ENCODE results near the gene SP9.

The SP9 gene

GRCh38 chr2:174328961-174329715 lies 5.6 kb upstream of the SP9 start:
- Histone ChIP-seq H3K4me1 (ENCODE audit: insufficient read depth, low read length) (peaks cover 11% of the 10 kb centered on the region), H3K9ac (ENCODE audit: low read depth, low read length) (peak overlapping the region; percentile 56; the same call in 1 of the 2 replicates)

DNA sequence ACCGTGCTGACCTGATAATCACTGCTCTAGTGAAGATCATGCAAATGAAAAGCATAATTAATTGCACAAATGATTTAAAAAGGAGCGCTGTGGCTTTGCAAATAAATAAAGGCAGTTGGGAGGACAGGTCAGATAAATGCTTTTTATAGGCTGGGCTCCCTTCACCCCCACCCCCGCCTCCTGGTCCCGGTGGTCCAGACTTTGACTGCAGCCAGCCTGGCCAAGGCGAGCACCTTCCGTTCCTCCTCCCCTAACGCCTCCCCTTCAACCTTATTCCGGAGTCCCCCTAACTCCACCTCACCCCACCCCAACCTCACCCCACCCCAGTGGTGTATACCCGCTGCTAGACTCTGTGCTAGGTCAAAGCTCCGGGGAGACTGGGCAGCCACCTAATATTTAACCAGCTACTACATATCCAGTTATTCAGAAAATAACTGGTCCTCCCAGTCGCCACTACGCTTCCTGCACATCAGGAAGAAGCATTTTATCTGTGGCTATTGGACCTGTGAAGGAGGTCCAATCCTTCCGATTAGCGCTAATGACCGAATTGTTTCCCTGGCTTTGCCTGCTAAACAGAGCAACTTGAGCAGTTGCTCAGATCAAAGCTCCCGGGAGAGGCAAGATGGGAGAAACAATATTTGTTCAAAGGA lies 3.7 kb upstream of the SP9 start:
- H3K9ac ChIP-seq (ENCODE audit: low read depth, low read length), result no peak overlapping the region
- no peaks in the 10 kb centered on the region for H3K9me3 ChIP-seq (ENCODE audit: control insufficient read depth, insufficient read depth, low read length)
- H3K4me1 ChIP-seq (ENCODE audit: insufficient read depth, low read length), result peaks cover 14% of the 10 kb centered on the region
- no peaks in the 10 kb centered on the region for H3K36me3 ChIP-seq (ENCODE audit: insufficient read depth, low read length)

More at GRCh38 chr2:174328961-174329715, 5.6 kb upstream of the SP9 start:
- no peaks in the 10 kb centered on the region for H3K36me3 ChIP-seq (ENCODE audit: insufficient read depth, low read length)
- no peaks in the 10 kb centered on the region for H3K9me3 ChIP-seq (ENCODE audit: control insufficient read depth, insufficient read depth, low read length)

GRCh38 chr2:174331595-174332216 lies 3.0 kb upstream of the SP9 start:
- Histone ChIP-seq H3K4me1 (ENCODE audit: insufficient read depth, low read length) (peaks cover 14% of the 10 kb centered on the region), H3K36me3 (ENCODE audit: insufficient read depth, low read length) (no peaks in the 10 kb centered on the region), H3K9ac (ENCODE audit: low read depth, low read length) (no peak overlapping the region; the same call in 1 of the 2 replicates), H3K9me3 (ENCODE audit: control insufficient read depth, insufficient read depth, low read length) (no peaks in the 10 kb centered on the region)

GRCh38 chr2:174332217-174332963 lies 2.4 kb upstream of the SP9 start:
- peaks cover 14% of the 10 kb centered on the region for H3K4me1 ChIP-seq (ENCODE audit: insufficient read depth, low read length)

GRCh38 chr2:174333017-174333371 lies 1.8 kb upstream of the SP9 start:
- H3K9me3 ChIP-seq (ENCODE audit: control insufficient read depth, insufficient read depth, low read length), result no peaks in the 10 kb centered on the region
- H3K36me3 ChIP-seq (ENCODE audit: insufficient read depth, low read length), result no peaks in the 10 kb centered on the region
- peaks cover 14% of the 10 kb centered on the region for H3K4me1 ChIP-seq (ENCODE audit: insufficient read depth, low read length)
- H3K9ac ChIP-seq (ENCODE audit: low read depth, low read length), result peak overlapping the region; percentile 35; the same call in 1 of the 2 replicates

More at GRCh38 chr2:174332217-174332963, 2.4 kb upstream of the SP9 start:
- Histone ChIP-seq H3K9me3 (ENCODE audit: control insufficient read depth, insufficient read depth, low read length) (no peaks in the 10 kb centered on the region), H3K9ac (ENCODE audit: low read depth, low read length) (peak overlapping the region; percentile 29; the same call in 1 of the 2 replicates), H3K36me3 (ENCODE audit: insufficient read depth, low read length) (no peaks in the 10 kb centered on the region)

GRCh38 chr2:174333372-174334277 lies 1.1 kb upstream of the SP9 start:
- peaks cover 14% of the 10 kb centered on the region for H3K4me1 ChIP-seq (ENCODE audit: insufficient read depth, low read length)
- peak overlapping the region; percentile 35; the same call in 1 of the 2 replicates for H3K9ac ChIP-seq (ENCODE audit: low read depth, low read length)
- no peaks in the 10 kb centered on the region for H3K9me3 ChIP-seq (ENCODE audit: control insufficient read depth, insufficient read depth, low read length)
- no peaks in the 10 kb centered on the region for H3K36me3 ChIP-seq (ENCODE audit: insufficient read depth, low read length)

- H3K9me3 ChIP-seq (ENCODE audit: control insufficient read depth, insufficient read depth, low read length), result no peaks in the 10 kb centered on the region
- peak overlapping the region; percentile 35; the same call in 1 of the 2 replicates for H3K9ac ChIP-seq (ENCODE audit: low read depth, low read length)
- H3K4me1 ChIP-seq (ENCODE audit: insufficient read depth, low read length), result peaks cover 14% of the 10 kb centered on the region
- no peaks in the 10 kb centered on the region for H3K36me3 ChIP-seq (ENCODE audit: insufficient read depth, low read length)
Measured at GRCh38 chr2:174334278-174334715, 457 bp upstream of the SP9 start.

- Histone ChIP-seq H3K4me1 (ENCODE audit: insufficient read depth, low read length) (peaks cover 18% of the 10 kb centered on the region), H3K9me3 (ENCODE audit: control insufficient read depth, insufficient read depth, low read length) (no peaks in the 10 kb centered on the region), H3K9ac (ENCODE audit: low read depth, low read length) (peak overlapping the region; percentile 55; the same call in 1 of the 2 replicates), H3K36me3 (ENCODE audit: insufficient read depth, low read length) (no peaks in the 10 kb centered on the region)
Measured at GRCh38 chr2:174335254-174335987, 667 bp downstream of the SP9 start.

DNA sequence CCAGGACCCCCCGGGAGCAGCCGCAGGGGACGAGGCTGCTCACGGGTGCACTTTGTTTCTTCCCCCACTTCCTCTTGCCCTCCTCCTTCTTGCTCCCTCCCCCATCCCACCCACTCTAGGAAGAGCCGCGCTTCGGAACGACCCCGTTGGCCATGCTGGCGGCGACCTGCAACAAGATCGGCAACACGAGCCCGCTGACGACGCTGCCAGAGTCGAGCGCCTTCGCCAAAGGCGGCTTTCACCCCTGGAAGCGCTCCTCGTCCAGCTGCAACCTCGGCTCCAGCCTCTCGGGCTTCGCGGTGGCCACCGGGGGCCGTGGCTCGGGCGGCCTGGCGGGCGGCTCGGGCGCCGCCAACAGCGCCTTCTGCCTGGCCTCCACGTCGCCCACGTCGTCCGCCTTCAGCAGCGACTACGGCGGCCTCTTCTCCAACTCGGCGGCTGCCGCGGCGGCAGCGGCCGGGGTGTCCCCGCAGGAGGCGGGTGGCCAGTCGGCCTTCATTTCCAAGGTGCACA lies 1.3 kb downstream of the SP9 start:
- Histone ChIP-seq H3K36me3 (ENCODE audit: insufficient read depth, low read length) (no peaks in the 10 kb centered on the region), H3K4me1 (ENCODE audit: insufficient read depth, low read length) (peaks cover 14% of the 10 kb centered on the region), H3K9me3 (ENCODE audit: control insufficient read depth, insufficient read depth, low read length) (no peaks in the 10 kb centered on the region), H3K9ac (ENCODE audit: low read depth, low read length) (peak overlapping the region; percentile 55; the same call in 1 of the 2 replicates)

GRCh38 chr2:174336501-174337336 lies 2.0 kb downstream of the SP9 start:
- peak overlapping the region; percentile 55; the same call in 1 of the 2 replicates for H3K9ac ChIP-seq (ENCODE audit: low read depth, low read length)
- H3K9me3 ChIP-seq (ENCODE audit: control insufficient read depth, insufficient read depth, low read length), result no peaks in the 10 kb centered on the region
- peaks cover 14% of the 10 kb centered on the region for H3K4me1 ChIP-seq (ENCODE audit: insufficient read depth, low read length)
- H3K36me3 ChIP-seq (ENCODE audit: insufficient read depth, low read length), result no peaks in the 10 kb centered on the region

DNA sequence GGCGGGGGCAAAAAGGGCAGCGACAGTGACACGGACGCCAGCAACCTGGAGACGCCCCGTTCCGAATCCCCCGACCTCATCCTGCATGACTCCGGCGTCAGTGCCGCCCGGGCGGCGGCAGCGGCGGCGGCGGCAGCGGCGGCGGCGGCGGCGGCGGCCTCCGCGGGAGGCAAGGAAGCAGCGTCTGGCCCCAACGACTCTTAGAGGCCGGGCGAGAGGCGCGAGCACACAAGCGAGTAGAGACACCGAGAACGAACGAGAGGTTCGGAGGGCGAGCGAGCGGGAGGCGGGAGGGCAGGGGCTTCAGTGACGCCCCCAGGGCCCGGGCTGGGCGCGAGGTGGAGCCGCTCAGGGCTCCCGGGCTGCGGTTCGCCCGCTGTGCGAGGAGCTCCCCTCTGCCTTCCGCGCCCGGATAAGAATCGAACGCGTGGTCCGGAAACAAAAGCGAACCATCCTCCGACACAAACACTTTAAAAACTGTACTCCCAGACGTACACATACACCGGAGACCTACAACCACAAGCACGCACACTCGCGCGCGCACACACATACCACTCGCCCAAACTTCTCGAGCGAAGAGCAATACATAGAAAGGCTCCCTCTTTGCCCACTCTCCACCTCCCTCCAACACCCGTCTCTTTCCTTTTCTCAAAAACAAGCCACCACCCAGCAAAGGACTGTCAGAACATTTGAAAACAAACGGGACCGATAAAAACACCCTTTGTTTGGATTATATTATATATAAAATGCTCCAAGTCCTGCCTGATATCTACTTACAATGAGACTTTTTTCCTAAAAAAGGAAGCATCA lies 2.8 kb downstream of the SP9 start:
- Histone ChIP-seq H3K36me3 (ENCODE audit: insufficient read depth, low read length) (no peaks in the 10 kb centered on the region), H3K9ac (ENCODE audit: low read depth, low read length) (peak overlapping the region; percentile 55; the same call in 1 of the 2 replicates), H3K4me1 (ENCODE audit: insufficient read depth, low read length) (peaks cover 14% of the 10 kb centered on the region), H3K9me3 (ENCODE audit: control insufficient read depth, insufficient read depth, low read length) (no peaks in the 10 kb centered on the region)
